CD14-positive monocyte (primary cell): ENCODE data around the gene PTGES2. TPM values are rescaled to one million over a fixed set of nuclear protein-coding genes. Genes with fewer than 3 reads are reported as not detected.

Source experiments
- DNase-seq, 3 donors: peaks; one replicate each; pipeline ENCODE4 v3.0.0-alpha.2; 2011 to 2022
- H2AFZ ChIP-seq: 2 replicates; pipeline ENCODE4 v1.6.0; 2012; ENCODE audit warnings: mild to moderate bottlenecking, low read depth, low read length, inconsistent platforms; ENCODE audit not compliant: insufficient read depth, poor library complexity, severe bottlenecking
- H3K27ac ChIP-seq, 2 donors: 1 replicate in 1 of 2; 2 replicates in 1 of 2; pipeline ENCODE4 v1.5.1; 2012 to 2013; ENCODE audit warnings: low read length in 2 of 2, control low read depth in 1 of 2, inconsistent platforms in 1 of 2, low read depth in 1 of 2, mild to moderate bottlenecking in 1 of 2
- H3K27me3 ChIP-seq, 2 donors: one replicate each; pipeline versions ENCODE4 v1.6.0 to v1.6.1; 2011 to 2013; ENCODE audit warnings: low read length in 2 of 2; ENCODE audit not compliant: control insufficient read depth in 2 of 2, insufficient read depth in 2 of 2
- H3K36me3 ChIP-seq, 2 donors: replicated peaks in 1 of 2; 1 replicate in 1 of 2; 2 replicates in 1 of 2; pipeline versions ENCODE4 v1.5.1 to v1.6.1; 2012 to 2013; ENCODE audit warnings: low read length in 2 of 2, control low read depth in 1 of 2, inconsistent platforms in 1 of 2, mild to moderate bottlenecking in 1 of 2; ENCODE audit not compliant: insufficient read depth in 2 of 2, control insufficient read depth in 1 of 2
- H3K4me1 ChIP-seq, 2 donors: 1 replicate in 1 of 2; 2 replicates in 1 of 2; pipeline versions ENCODE4 v1.5.1 to v1.6.1; 2012 to 2013; ENCODE audit warnings: low read length in 2 of 2, control low read depth in 1 of 2, inconsistent platforms in 1 of 2, mild to moderate bottlenecking in 1 of 2, moderate library complexity in 1 of 2; ENCODE audit not compliant: insufficient read depth in 2 of 2, control insufficient read depth in 1 of 2
- H3K4me2 ChIP-seq: replicated peaks from 2 replicates; pipeline ENCODE3; 2012; ENCODE audit warnings: low read length, moderate library complexity, mild to moderate bottlenecking; ENCODE audit not compliant: poor library complexity, severe bottlenecking; ENCODE audit errors: extremely low read depth
- H3K4me3 ChIP-seq, 3 experiments: fragments of 200-600 bp in 1 of 3; sonication (generic) in 1 of 3; replicated peaks in 1 of 3; 1 replicate in 2 of 3; 2 replicates in 1 of 3; pipeline ENCODE4 v1.5.1; 2011 to 2013; ENCODE audit warnings: low read length in 3 of 3, mild to moderate bottlenecking in 3 of 3, control low read depth in 2 of 3, low read depth in 2 of 3, inconsistent platforms in 1 of 3, moderate library complexity in 1 of 3
- H3K79me2 ChIP-seq: 2 replicates; pipeline ENCODE4 v1.6.0; 2012; ENCODE audit warnings: mild to moderate bottlenecking, control low read depth, inconsistent platforms, low read length, moderate library complexity; ENCODE audit not compliant: insufficient read depth
- H3K9ac ChIP-seq: 2 replicates; pipeline ENCODE4 v1.6.0; 2017; ENCODE audit warnings: low read length, mild to moderate bottlenecking; ENCODE audit not compliant: insufficient read depth, poor library complexity, severe bottlenecking
- H3K9me3 ChIP-seq, 2 donors: replicated peaks in 1 of 2; 1 replicate in 1 of 2; 2 replicates in 1 of 2; pipeline versions ENCODE4 v1.5.1 to v1.6.1; 2012 to 2013; ENCODE audit warnings: low read length in 2 of 2, control low read depth in 1 of 2; ENCODE audit not compliant: control insufficient read depth in 1 of 2, insufficient read depth in 1 of 2
- H4K20me1 ChIP-seq: 2 replicates; pipeline ENCODE4 v1.6.0; 2012; ENCODE audit warnings: mild to moderate bottlenecking, low read length, control low read depth, moderate library complexity; ENCODE audit not compliant: insufficient read depth
- H3K27ac Mint-ChIP-seq, 7 donors: one replicate each; pipeline ENCODE4 v1.8.0; 2020; ENCODE audit warnings: mild to moderate bottlenecking in 7 of 7, mixed read lengths in 7 of 7, moderate library complexity in 6 of 7, inconsistent platforms in 2 of 7
- H3K27me3 Mint-ChIP-seq, 3 donors: one replicate each; pipeline ENCODE4 v1.8.0; 2021 to 2022; ENCODE audit warnings: low read depth in 3 of 3, mild to moderate bottlenecking in 3 of 3, mixed read lengths in 3 of 3, moderate library complexity in 3 of 3, inconsistent platforms in 1 of 3
- H3K36me3 Mint-ChIP-seq, 2 donors: one replicate each; pipeline ENCODE4 v1.8.0; 2020; ENCODE audit warnings: mixed read lengths in 2 of 2, inconsistent platforms in 1 of 2, mild to moderate bottlenecking in 1 of 2
- H3K4me1 Mint-ChIP-seq: one replicate; pipeline ENCODE4 v1.8.0; 2020; ENCODE audit warnings: mild to moderate bottlenecking, mixed read lengths
- H3K4me3 Mint-ChIP-seq, 2 donors: one replicate each; pipeline ENCODE4 v1.8.0; 2020; ENCODE audit warnings: mild to moderate bottlenecking in 2 of 2, mixed read lengths in 2 of 2, moderate library complexity in 1 of 2
- H3K9me3 Mint-ChIP-seq, 7 donors: one replicate each; pipeline ENCODE4 v1.8.0; 2020 to 2022; ENCODE audit warnings: mixed read lengths in 7 of 7, mild to moderate bottlenecking in 6 of 7, moderate library complexity in 6 of 7, inconsistent platforms in 2 of 7
- CTCF ChIP-seq: fragments of 200-600 bp; IDR thresholded peaks from one replicate; pipeline ENCODE4 v1.8.0; 2022; ENCODE audit warnings: antibody characterized with exemption, mild to moderate bottlenecking
- WGBS: methylation state at CpG from one replicate; pipeline ENCODE4 v1.1.5; 2013; ENCODE audit warnings: missing lambda C conversion rate; ENCODE audit not compliant: insufficient coverage; 5-methylcytosine and 5-hydroxymethylcytosine counted together
- intact Hi-C, 2 donors: fragments of 100-400 bp; cut with micrococcal nuclease; formaldehyde crosslinking; loops; one replicate each; pipeline versions ENCODE4 v1.15.0 to v1.15.1; 2023
- polyA plus RNA-seq, 3 donors: library from polyadenylated mRNA; depleted of rRNA in 1 of 3; unstranded in 2 of 3; stranded (reverse) in 1 of 3; fragments of 300-500 nt in 2 of 3; fragments of >200 nt in 1 of 3; fragmentation: Illumina TruSeq in 2 of 3; gene quantifications; 1 replicate in 2 of 3; 2 replicates in 1 of 3; pipeline ENCODE4 v1.2.3, GENCODE V29; 2012 to 2021

The PTGES2 gene
- polyA plus RNA-seq, 3 donors: 42.0 to 71.5 (median 49.4) TPM

- Histone ChIP-seq H3K27me3 (no peaks in the 10 kb centered on the region), H3K9me3 (no peaks in the 10 kb centered on the region), H3K36me3 (peaks cover 52 to 60% of the 10 kb centered on the region in 2 donors), H3K9ac (no peak overlapping the region), H3K4me2 (no peak overlapping the region), H3K4me3 (no peak overlapping the region), H2AFZ (no peak overlapping the region), H3K27ac (no peak overlapping the region), H3K79me2 (no peaks in the 10 kb centered on the region), H4K20me1 (no peaks in the 10 kb centered on the region), H3K4me1 (no peaks in the 10 kb centered on the region)
- Mint-ChIP-seq H3K36me3 (peaks cover 58 to 82% of the 10 kb centered on the region in 2 donors), H3K27ac (peak overlapping the region in 1 of 7 donors; percentile 14), H3K9me3 (no peaks in the 10 kb centered on the region), H3K27me3 (peaks cover 0 to 2% (median 0%) of the 10 kb centered on the region in 3 donors), H3K4me3 (no peak overlapping the region), H3K4me1 (no peaks in the 10 kb centered on the region)
- DNase-seq: no peak
- 100% methylated on average over 6 of the region's 8 CpGs for WGBS
- no peak for TF ChIP-seq CTCF
- intact Hi-C loops: no loop called here
Observed at GRCh38 chr9:128169925-128170324, 42.4 kb upstream of the PTGES2 start.

GRCh38 chr9:128169492-128169891 lies 42.0 kb upstream of the PTGES2 start:
- Histone ChIP-seq H3K79me2 (no peaks in the 10 kb centered on the region), H2AFZ (no peak overlapping the region), H3K4me2 (no peak overlapping the region), H3K27ac (no peak overlapping the region), H3K4me1 (no peaks in the 10 kb centered on the region), H4K20me1 (no peaks in the 10 kb centered on the region), H3K27me3 (no peaks in the 10 kb centered on the region), H3K36me3 (peaks cover 52 to 60% of the 10 kb centered on the region in 2 donors), H3K9me3 (no peaks in the 10 kb centered on the region), H3K9ac (no peak overlapping the region), H3K4me3 (no peak overlapping the region)
- Mint-ChIP-seq H3K36me3 (peaks cover 59 to 82% of the 10 kb centered on the region in 2 donors), H3K4me3 (no peak overlapping the region), H3K4me1 (no peaks in the 10 kb centered on the region), H3K27me3 (no peaks in the 10 kb centered on the region), H3K9me3 (no peaks in the 10 kb centered on the region), H3K27ac (peak overlapping the region in 1 of 7 donors; percentile 14)
- 100% methylated on average over 8 of the region's 8 CpGs for WGBS
- intact Hi-C loops: no loop called here
- DNase-seq: no peak
- no peak for TF ChIP-seq CTCF
